Lung (tissue), 12 donors: ENCODE data around the gene ATL3. TPM values are rescaled to one million over a fixed set of nuclear protein-coding genes. Genes with fewer than 3 reads are reported as not detected.

Source experiments
- ATAC-seq: fragments of 200-7000 bp; cut with Tn5 transposase; one replicate; pipeline ENCODE4 v1.9.1; 2020; ENCODE audit warnings: moderate number of reproducible peaks; ENCODE audit not compliant: insufficient read depth, low FRiP score
- DNase-seq, 3 donors: peaks; one replicate each; pipeline ENCODE4 v3.0.0-alpha.2; 2013 to 2017
- H3K27ac ChIP-seq, 2 donors: one replicate each; pipeline ENCODE4 v1.5.1; 2013; ENCODE audit warnings: mild to moderate bottlenecking in 2 of 2, moderate library complexity in 2 of 2, control low read depth in 1 of 2, inconsistent platforms in 1 of 2, low read depth in 1 of 2, low read length in 1 of 2
- H3K27me3 ChIP-seq, 3 donors: one replicate each; pipeline ENCODE4 v1.5.1; 2013; ENCODE audit warnings: low read length in 2 of 3; ENCODE audit not compliant: control insufficient read depth in 3 of 3, insufficient read depth in 3 of 3
- H3K36me3 ChIP-seq, 4 donors: one replicate each; pipeline ENCODE4 v1.5.1; 2013; ENCODE audit warnings: low read length in 4 of 4, mild to moderate bottlenecking in 1 of 4, moderate library complexity in 1 of 4; ENCODE audit not compliant: control insufficient read depth in 4 of 4, insufficient read depth in 4 of 4
- H3K4me1 ChIP-seq, 5 donors: one replicate each; pipeline ENCODE4 v1.5.1; 2013; ENCODE audit warnings: low read length in 5 of 5, mild to moderate bottlenecking in 2 of 5, moderate library complexity in 1 of 5; ENCODE audit not compliant: control insufficient read depth in 5 of 5, insufficient read depth in 5 of 5
- H3K4me3 ChIP-seq: one replicate; pipeline ENCODE4 v1.5.1; 2013; ENCODE audit warnings: mild to moderate bottlenecking, control low read depth, moderate library complexity
- H3K9ac ChIP-seq, 2 donors: one replicate each; pipeline ENCODE4 v1.5.1; 2013; ENCODE audit warnings: low read length in 2 of 2, control low read depth in 1 of 2; ENCODE audit not compliant: insufficient read depth in 1 of 2
- H3K9me3 ChIP-seq, 4 donors: one replicate each; pipeline ENCODE4 v1.5.1; 2013; ENCODE audit warnings: low read length in 3 of 4, mild to moderate bottlenecking in 1 of 4, moderate library complexity in 1 of 4; ENCODE audit not compliant: control insufficient read depth in 4 of 4, insufficient read depth in 3 of 4
- CTCF ChIP-seq: IDR thresholded peaks from 2 replicates; pipeline ENCODE4 v1.5.1; 2012; ENCODE audit warnings: mild to moderate bottlenecking; ENCODE audit errors: control extremely low read depth, extremely low read depth
- WGBS, 2 donors: extraction: QIAGEN DNeasy Blood & Tissue Kit; methylation state at CpG; one replicate each; pipeline ENCODE4 v1.1.7; 2013; 5-methylcytosine and 5-hydroxymethylcytosine counted together
- polyA plus RNA-seq, 2 donors: library from polyadenylated mRNA; stranded (reverse); fragments of 200-250 nt; gene quantifications; one replicate each; pipeline ENCODE4 v1.2.1, GENCODE V29; 2013
- total RNA-seq, 2 donors: library from RNA; depleted of rRNA in 1 of 2; stranded (reverse); fragments of >200 nt in 1 of 2; gene quantifications; one replicate each; pipeline ENCODE4 v1.2.1, GENCODE V29; 2014 to 2021
- donor health status: control.
- donor health status: control.
- donor health status: Bipolar disorder and iron deficiency.
- donor health status: healthy.
- donor health status: DM: yes; HTN: yes; CAD: no.

Gene ATL3
- total and polyA plus RNA-seq, 4 donors: 13.6 to 79.5 (median 33.7) TPM

DNA sequence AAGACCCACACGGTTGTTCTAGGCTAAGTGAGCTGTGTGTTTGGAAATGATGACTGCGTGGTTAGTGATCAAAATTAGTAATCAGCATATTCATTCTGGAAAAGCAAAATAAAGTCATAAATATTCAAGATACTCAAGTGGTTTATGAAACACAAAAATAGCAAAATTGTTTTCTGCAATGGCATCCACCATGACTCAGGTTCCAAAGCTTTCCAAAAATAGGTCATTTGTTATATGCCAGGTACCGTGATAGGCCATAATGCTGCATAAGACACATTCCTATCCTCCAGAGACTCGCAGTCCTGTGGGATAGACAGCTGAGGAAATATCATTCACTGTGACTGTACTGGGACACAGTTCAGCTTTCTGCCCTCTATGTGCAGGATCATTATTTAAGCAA is 2.4 kb upstream of the ATL3 start:
- TF ChIP-seq CTCF: no peak
- H3K9me3 ChIP-seq: no peaks in the 10 kb centered on the region
- H3K4me3 ChIP-seq: no peak overlapping the region
- no peak overlapping the region for H3K27ac ChIP-seq
- no peaks in the 10 kb centered on the region for H3K27me3 ChIP-seq
- ATAC-seq: no peak
- DNase-seq: no peak
- peaks cover 0 to 9% (median 6%) of the 10 kb centered on the region in 5 donors for H3K4me1 ChIP-seq
- H3K36me3 ChIP-seq: no peaks in the 10 kb centered on the region
- H3K9ac ChIP-seq: no peak overlapping the region
- 83 to 84% methylated on average over 4 of the region's 4 CpGs for WGBS, 2 donors

DNA sequence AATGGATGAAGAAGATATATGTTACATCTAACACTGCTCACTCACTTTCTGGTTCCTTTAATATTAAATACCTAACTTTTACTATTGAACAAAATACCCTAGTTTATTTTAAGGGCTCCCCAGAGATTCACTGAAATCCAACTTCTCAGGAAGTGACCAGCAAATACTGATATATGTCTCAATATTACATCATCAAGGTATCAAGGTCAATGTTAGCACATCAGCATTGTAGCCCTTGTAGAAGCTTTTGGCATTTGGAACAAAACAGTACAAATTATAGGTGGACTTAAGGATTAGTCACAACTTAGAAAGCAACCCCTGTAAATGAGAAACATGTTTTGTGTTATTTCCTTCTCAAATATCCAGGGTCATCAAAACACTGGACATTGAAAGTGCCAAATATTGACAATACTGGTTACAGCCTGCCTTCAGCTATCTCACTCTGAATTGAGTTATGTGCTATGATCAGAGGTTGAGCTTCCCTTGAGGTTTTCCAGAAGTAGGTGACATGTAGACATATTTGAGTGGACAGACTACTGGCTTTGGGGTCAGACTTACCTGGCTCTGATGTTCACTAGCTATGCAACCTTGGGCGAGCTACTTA is 1.9 kb upstream of the ATL3 start:
- TF ChIP-seq CTCF: no peak
- Histone ChIP-seq H3K9me3 (no peaks in the 10 kb centered on the region), H3K4me1 (peaks cover 0 to 10% (median 6%) of the 10 kb centered on the region in 5 donors), H3K27ac (no peak overlapping the region), H3K9ac (no peak overlapping the region), H3K36me3 (no peaks in the 10 kb centered on the region), H3K4me3 (no peak overlapping the region), H3K27me3 (no peaks in the 10 kb centered on the region)
- DNase-seq (no peak), ATAC-seq (no peak)
- WGBS, 2 donors: 87 to 98% methylated on average over 1 of the region's 1 CpG

DNA sequence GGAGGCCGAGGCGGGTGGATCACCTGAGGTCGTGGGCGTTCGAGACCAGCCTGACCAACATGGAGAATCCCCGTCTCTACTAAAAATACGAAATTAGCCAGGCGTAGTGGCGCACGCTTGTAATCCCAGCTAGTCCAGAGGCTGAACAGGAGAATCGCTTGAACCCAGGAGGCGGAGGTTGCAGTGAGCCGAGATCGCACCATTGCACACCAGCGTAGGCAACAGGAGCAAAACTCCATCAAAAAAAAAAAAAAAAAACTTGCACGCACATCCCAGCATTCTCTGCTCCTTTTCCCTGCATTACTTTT is 934 bp upstream of the ATL3 start:
- Histone ChIP-seq H3K9me3 (no peaks in the 10 kb centered on the region), H3K27me3 (no peaks in the 10 kb centered on the region), H3K36me3 (no peaks in the 10 kb centered on the region), H3K4me3 (no peak overlapping the region), H3K27ac (no peak overlapping the region), H3K4me1 (peaks cover 0 to 19% (median 9%) of the 10 kb centered on the region in 5 donors), H3K9ac (no peak overlapping the region)
- no peak for DNase-seq
- WGBS, 2 donors: 98% methylated on average over 15 to 16 of the region's 16 CpGs
- no peak for TF ChIP-seq CTCF
- no peak for ATAC-seq
